ENCODE data around the gene GNMT.

The GNMT gene

DNA sequence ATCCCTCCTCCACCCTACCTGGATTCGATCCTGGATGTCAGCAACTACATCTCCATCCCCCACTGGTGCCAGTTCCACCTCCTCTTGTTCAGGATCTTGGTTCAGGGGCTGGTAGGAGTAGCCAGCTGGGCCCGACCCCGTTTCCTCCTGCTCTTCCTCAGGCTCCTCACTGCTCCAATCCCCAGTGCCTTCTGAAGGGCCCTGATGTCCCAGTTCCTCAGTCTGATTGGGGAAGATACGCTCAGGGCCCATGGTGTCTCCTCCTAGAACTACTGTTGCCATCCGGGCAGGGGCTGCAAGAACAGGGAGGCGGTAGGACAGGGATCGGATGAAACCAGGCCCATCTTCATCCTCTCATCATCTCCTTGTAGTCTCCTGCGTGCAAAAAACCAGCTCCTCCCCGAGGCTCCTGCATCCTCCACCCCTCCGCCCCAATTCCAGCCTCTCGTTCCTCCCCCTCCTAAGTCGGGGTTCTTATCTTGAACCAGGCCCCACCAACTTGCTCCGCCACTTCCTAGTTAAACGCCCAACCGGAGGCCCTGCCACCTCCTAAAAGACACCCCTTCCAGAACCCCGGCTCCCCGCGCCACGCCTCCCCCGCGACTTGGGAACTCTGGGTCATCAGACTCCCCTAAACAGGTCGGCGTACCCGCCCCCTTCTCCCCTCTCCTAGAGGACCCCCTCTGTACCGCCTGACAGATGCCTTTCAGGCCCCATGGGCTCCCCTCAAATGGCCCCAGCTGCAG, 52.7 kb downstream of the GNMT start:
- no peak for DNase-seq (ENCODE audit: low spot score)

Data from GM03348 (cell line).